ENCODE measurements around the gene DNAI7.

DNAI7 gene

DNA sequence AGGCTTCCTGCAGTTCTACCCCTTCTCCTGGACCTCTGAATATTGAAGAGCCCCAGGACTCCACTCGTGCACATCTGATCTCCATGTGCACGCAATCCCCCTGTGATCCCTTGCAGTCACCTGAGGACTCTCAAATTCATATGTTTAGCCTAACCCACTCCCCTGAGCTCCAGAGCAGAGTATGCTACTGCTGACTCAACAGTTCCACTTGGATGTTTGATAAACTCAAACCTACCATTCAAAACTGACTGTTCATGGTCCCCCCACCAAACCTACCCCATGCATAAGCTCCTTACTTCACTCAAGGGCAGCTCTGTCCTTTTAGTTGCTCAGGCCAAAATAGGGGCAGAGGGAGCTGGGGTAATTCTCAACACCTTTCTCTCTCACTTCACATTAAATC is 96.0 kb downstream of the DNAI7 start:
- DNase-seq = no peak

DNA sequence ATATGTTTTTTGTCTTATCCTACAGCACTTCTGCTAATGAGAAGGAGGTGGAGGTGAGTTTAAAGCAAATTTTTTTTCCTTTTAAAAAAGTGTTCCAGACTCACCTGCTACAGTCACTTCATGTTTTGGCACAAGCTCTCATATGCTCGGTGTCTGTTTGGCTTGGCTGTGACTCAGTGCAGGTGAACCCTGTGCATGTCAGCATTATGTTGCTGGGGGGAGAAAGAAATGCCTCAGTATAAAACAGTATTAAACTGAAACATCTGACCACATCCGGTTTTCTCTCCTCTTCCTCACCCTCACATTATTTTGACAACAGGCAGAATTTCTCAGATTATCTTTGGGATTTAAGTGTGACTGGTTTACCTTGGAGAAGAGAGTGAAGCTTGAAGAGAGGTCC is 105.2 kb downstream of the DNAI7 start:
- DNase-seq = no peak

DNA sequence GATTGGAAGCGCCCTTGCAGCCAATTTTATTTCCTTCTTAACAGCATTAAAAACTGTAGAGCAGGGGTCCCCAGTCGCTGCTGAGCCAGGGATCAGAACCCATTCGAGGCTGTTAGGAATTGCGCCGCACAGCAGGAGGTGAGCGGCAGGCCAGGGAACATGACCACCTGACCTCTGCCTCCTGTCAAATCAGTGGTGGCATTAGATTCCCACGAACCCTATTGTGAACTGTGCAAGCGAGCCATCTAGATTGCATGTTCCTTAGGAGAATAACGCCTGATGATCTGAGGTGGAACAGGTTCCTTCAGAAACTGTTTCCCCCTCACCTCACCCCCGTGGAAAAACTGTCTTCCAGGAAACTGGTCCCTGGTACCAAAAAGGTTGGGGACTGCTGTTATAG is 107.4 kb downstream of the DNAI7 start:
- no peak for DNase-seq

DNA sequence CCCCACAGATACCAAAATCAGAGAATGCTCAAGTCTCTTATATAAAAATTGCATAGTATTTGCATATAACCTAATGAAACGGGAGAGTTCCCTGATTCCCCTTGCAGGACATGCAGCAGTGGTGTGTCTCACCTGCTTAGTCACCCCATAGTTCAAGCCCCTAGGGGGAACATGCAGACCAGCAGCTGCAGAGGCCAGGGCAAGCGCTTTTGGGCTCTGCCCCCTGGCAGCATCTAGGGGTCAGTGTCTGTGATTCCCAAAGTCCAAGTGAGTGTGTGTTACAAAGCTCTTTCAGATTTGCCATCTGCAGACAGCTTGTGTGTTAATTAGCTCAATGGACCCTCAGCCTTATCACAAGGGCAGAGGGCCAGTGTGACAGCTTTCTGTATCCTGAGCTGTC is 110.1 kb downstream of the DNAI7 start:
- DNase-seq = no peak

DNA sequence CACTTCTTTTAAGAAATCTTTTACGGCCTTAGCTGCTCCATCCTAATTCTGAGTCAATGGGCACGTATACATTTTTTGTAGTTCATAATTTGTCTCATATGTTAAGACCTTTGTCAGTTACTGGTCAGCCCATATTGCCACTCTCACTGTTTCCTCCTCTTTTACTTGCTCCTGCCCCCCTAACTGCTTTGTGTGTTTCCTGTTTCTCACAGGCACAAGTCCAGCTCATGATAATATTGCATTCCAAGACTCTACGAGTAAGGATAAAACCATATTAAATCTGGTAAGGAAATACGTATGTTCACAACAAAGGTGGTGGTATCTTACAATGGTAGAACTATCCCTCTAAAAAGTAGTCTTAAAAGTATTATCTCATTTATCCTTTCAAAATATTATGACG is 111.7 kb downstream of the DNAI7 start:
- no peak for DNase-seq

DNA sequence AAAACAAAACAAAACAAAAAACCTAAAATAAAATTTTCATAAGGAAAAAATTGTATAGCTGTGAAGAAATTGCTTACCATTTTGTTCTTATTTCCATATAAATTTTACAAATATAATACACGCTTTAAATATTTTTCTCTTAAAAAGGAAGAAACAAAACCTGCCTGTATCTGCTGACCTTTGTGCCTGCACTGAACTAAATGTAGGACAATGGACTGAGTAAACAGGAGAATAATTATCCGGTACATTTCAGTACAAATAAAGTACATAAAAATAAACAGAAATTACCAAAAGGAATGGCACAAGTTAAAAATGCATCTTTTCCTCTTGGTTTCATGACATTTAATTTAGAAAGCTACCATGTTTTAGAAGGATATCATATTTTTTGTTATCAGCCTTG is 112.3 kb downstream of the DNAI7 start:
- no peak for DNase-seq

DNA sequence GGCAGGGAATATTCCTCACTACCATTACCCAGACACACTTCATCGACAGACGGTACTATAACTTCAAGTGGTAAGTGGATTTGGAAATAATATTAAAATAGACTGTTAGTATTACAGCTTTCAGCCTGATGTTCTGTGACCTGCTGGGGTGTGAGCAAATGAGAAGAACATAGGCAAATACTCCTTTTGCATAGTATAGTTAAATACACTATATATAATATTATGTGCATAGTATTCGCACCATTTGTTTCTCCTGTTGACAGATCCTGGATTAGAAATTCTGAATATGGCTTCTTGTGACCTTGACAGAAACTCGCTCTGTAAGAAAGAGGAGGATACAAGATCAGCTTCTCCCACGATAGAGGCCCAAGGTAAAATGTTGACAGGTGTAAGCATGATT is 115.6 kb downstream of the DNAI7 start:
- no peak for DNase-seq

DNA sequence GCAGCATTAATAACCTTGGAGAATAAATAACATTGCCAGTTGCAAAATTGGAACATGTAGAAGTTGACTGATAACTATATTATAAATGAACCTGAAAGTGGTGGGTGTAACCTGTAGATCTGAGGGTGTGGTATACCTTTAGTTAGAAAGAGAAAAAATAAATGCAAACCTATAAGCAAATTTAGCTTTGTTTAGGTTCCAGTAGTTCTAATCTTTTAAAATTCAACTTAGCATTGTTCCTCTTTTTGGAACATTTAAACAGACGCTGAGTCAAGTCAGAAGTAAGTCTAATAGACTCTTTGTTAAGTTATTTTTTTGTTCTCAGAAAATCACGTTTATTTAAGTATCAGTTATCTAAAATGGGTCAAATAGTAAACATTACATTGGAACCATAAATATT is 120.0 kb downstream of the DNAI7 start:
- DNase-seq = no peak

DNA sequence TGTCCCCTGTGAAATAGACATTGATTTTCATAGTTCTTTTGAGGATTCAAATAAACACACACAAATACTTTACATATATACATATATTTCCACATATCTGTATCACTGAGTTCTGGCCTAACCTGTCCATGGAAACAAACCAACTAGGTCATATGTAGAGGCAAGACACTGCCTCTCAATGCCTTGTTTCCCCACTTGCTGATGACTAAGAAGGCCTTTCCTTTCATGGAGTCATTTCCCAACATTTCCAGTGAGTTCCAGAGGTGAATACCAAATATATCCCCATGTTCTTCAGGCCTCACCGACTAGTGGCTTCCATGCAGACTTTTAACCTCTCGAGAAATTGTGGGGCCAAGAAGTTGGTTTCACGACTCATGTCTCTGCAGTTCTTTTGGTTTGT is 120.8 kb downstream of the DNAI7 start:
- DNase-seq = no peak

DNA sequence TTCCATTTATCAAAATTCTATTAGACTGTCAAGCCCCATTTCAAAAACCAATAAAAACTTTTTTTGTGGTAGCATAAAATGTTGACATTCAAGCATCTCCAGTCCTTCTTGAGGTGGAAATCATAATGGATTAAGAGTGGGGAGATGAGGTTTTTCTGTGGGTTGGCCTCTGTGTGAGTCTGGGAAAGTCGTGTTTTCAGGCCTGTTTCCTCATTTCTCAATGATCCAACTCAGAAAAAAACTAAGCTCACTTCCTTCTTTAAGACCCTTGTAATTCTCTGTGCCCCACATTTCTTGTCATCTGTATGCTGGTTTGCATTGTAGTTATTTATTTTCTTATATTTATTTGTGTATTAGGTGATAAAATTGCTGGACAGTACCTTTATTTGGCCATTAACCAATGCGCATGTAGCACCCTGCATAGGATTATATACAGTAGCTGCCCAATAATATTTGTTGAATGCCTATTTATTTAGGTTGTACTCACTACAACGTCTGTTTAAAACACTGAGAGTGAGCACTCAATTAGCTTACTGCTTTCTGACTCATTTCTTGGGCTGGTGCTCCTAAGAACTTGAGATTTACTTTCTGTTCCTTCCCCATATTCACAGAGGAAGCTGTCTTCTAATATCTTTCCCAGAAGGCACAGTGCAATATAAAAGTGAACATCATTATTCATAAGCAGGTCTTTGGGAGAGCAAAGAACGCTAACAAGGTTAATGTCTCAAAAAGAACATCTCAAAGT is 121.9 kb downstream of the DNAI7 start:
- no peak for DNase-seq

DNA sequence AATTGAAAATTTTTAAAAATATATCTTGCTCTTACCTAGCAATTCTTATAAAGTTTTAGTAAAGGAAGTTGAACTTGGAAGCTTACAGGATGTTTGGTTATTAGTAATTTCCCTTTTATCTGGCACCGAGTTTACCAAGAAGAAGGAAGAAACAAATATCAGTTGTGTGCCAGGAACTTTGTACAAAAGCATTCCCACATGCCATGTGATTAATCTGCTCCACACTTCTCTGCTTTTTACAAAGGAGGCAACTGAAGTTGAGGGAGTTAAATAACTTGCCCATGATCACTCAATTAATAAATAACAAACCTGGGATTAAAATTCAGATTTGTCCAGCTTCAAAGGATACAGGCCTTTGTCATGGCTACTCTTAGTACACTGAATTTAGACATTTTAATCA is 123.6 kb downstream of the DNAI7 start:
- DNase-seq = no peak

DNA sequence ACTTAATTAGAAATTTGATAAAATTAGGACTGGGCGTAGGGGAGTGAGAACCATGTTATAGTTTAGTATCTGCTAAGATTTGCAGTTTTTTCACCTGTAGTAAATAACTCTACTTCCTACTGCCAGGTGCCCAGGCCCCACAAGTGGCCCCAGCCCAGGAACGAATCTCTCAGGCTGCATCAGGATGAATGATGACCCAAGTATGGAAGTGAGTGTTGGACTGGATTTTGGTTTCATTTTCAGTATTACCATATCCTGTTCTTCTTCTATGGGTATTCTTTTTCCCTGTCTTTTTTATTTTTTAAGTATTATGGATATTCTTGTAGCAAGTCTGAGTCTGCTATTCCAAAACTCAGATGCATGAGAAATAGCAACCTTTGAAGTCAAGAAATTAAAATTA is 125.7 kb downstream of the DNAI7 start:
- no peak for DNase-seq

DNA sequence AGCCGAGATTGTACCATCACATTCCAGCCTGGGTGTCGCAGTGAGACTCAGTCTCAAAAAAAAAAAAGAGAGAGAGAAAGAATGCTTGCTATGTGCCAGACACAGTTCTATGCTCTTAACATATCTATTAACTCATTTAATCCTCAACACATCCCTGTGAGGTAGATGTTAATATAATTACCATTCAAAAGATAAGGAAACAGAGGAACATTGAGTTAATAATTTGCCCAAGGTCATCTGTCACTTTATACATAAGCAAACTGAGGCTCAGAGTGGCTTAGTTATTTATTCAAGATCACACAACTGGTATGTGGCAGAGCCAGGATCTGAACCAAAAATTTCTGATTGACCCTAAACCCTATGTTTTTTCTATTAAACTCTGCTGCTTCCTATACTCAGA is 129.9 kb downstream of the DNAI7 start:
- no peak for DNase-seq

DNA sequence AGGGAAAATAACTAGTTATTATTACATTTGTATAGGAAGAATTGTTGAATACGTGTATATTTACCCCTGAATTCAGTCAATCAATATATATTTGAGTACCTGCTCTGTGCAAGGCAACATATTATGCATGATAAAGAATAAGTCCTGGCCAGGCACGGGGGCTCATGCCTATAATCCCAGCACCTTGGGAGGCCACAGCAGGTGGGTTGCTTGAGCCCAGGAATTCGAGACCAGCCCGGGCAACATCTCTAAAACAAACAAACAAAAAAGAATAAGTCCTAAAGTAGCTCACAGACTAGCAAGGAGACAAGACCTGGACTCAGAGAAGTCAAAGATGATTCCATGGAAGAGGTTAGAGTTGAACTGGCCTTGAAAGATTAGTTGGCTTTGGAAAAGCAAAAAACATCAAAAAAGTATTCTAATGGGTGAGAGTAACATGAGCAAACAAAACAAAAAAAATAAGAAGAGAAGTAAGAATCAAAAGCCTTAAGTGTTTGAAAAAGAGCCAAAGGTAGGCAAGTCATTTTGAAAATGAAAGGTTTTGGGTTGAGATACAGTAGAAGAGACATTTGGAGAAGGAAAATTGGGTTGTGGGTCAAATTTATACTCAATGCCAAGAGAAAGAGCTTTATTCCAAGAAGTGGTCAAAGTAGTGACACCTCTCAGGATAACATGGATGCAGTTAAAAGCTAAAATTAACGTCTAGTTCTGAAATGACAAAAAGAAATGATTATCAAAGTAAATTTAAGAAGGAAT is 130.9 kb downstream of the DNAI7 start:
- no peak for DNase-seq

DNA sequence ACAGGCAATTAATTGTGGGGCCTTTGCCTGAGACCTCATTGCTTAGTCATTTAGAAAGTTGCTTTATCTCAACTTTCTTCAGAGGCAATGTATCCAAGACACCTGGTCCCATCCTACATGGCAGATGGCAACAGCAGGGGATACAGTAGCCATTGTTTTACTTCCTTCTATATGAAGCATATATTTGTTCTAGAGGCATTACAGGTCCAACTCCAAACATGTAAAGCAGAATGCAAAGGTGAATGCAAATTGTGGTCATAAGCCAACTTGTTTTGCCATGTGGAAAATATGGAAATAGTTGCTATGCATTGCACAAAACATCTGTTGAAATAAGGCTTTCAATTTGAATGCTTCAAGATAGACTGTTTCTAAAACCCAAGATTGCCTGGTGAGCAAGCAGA is 136.3 kb downstream of the DNAI7 start:
- no peak for DNase-seq
